ENCODE measurements around the gene KRT16. TPM values are rescaled to one million over a fixed set of nuclear protein-coding genes. Genes with fewer than 3 reads are reported as not detected.

KRT16 gene
- polyA plus RNA-seq, 1 donor (not counting 4 experiments of a cell fraction or from before 2014, with no cell fraction given), result 1,851 TPM

DNA sequence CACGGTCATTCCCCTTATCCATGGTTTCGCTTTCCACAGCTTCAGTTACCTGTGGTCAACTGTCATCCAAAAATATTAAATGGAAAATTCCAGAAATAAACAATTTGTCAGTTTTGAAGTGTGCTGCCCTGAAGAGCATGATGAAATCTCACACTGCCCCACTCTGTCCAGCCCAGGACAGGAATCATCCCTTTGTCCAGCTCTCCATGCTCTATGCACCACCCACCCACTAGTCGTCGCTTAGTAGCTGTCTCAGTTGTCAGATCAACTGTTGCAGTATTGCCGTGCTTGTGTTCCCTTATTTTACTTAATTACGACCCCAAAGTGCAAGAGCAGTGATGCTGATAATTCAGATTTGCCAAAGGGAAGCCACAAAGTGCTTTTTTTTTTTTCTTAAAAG, 51.0 kb downstream of the KRT16 start:
- FAIRE-seq (no peak), DNase-seq (ENCODE audit: low read depth, low spot score) (no peak)
- no peaks in the 10 kb centered on the region for H3K79me2 ChIP-seq (ENCODE audit: control insufficient read depth, insufficient read depth, low read length)
- H3K9ac ChIP-seq (ENCODE audit: control insufficient read depth, extremely low read depth, insufficient read depth, low read length), result no peak overlapping the region
- H3K4me2 ChIP-seq (ENCODE audit: control insufficient read depth, extremely low read depth, insufficient read depth, low read depth, low read length), result no peak overlapping the region
- H3K4me1 ChIP-seq (ENCODE audit: control insufficient read depth, extremely low read depth, insufficient read depth, low read length), result peaks cover 5% of the 10 kb centered on the region
- no peak overlapping the region for H3K27ac ChIP-seq (ENCODE audit: control insufficient read depth, insufficient read depth, low read length)
- H3K27me3 ChIP-seq (ENCODE audit: control insufficient read depth, extremely low read depth, insufficient read depth, low read length), result no peaks in the 10 kb centered on the region
- H3K4me3 ChIP-seq (ENCODE audit: control insufficient read depth in 2 of 3, extremely low read depth in 1 of 3, insufficient read depth in 2 of 3, low read depth in 1 of 3, low read length in 3 of 3), result no peak overlapping the region
- no peak overlapping the region for H2AFZ ChIP-seq (ENCODE audit: control insufficient read depth, low read length)
- no peaks in the 10 kb centered on the region for H3K9me3 ChIP-seq (ENCODE audit: control insufficient read depth, low read depth, low read length)
- TF ChIP-seq EZH2 (IDR thresholded peaks at IDR 0.05; ENCODE audit: low read length), result no peak
- dilution Hi-C loops (cut with MboI; ENCODE audit: extremely low pct_ligation_motif_present, low sequenced_read_pairs), result no loop called here
- no peaks in the 10 kb centered on the region for H3K9me1 ChIP-seq (ENCODE audit: control insufficient read depth, extremely low read depth, insufficient read depth, low read length)
- no peaks in the 10 kb centered on the region for H4K20me1 ChIP-seq (ENCODE audit: control insufficient read depth, extremely low read depth, insufficient read depth, low read length)
- H3K36me3 ChIP-seq (ENCODE audit: control insufficient read depth in 2 of 2, extremely low read depth in 1 of 2, insufficient read depth in 2 of 2, low read length in 2 of 2), result no peaks in the 10 kb centered on the region

Other genes starting within 250 kb of the KRT16 start
- gene KRT33B, start 243.0 kb downstream of the KRT16 start, polyA plus RNA-seq, result 0.18 to 0.33 TPM (median 0.21 TPM) in 3 replicates
- gene KRT34, start 230.5 kb downstream of the KRT16 start, polyA plus RNA-seq, result 4.4 to 4.8 TPM (median 4.6 TPM) in 3 replicates
- 20.5 to 45.2 TPM (median 24.9 TPM) in 3 replicates for gene KRT31, start 215.2 kb downstream of the KRT16 start, polyA plus RNA-seq
- 0.03 to 0.08 TPM (median 0.04 TPM) in 3 replicates for gene KRT37, start 188.2 kb downstream of the KRT16 start, polyA plus RNA-seq
- not detected in 3 replicates for gene KRT38, start 171.8 kb downstream of the KRT16 start, polyA plus RNA-seq
- 0.03 TPM in 1 of 3 replicates, not detected in the others for gene KRT32, start 145.4 kb downstream of the KRT16 start, polyA plus RNA-seq
- gene KRT35, start 131.6 kb downstream of the KRT16 start, polyA plus RNA-seq, result not detected in 3 replicates
- not detected in 3 replicates for gene KRT36, start 122.9 kb downstream of the KRT16 start, polyA plus RNA-seq
- 15.2 to 46.6 TPM (median 24.0 TPM) in 3 replicates for gene KRT13, start 107.2 kb downstream of the KRT16 start, polyA plus RNA-seq
- gene KRT15, start 93.9 kb downstream of the KRT16 start, polyA plus RNA-seq, result 505 to 838 TPM (median 729 TPM) in 3 replicates
- 29.7 to 60.4 TPM (median 35.5 TPM) in 3 replicates for gene KRT19, start 84.5 kb downstream of the KRT16 start, polyA plus RNA-seq
- gene KRT9, start 40.7 kb downstream of the KRT16 start, polyA plus RNA-seq, result 0.85 to 1.6 TPM (median 1.5 TPM) in 3 replicates
- gene KRT14, start 25.9 kb downstream of the KRT16 start, polyA plus RNA-seq, result 26,041 to 32,523 TPM (median 29,603 TPM) in 3 replicates
- gene KRT17, start 11.8 kb upstream of the KRT16 start, polyA plus RNA-seq, result 6,440 to 12,579 TPM (median 8,666 TPM) in 3 replicates
- gene EIF1, start 76.1 kb upstream of the KRT16 start, polyA plus RNA-seq, result 236 to 308 TPM (median 272 TPM) in 3 replicates
- 0.40 to 4.8 TPM (median 0.87 TPM) in 3 replicates for gene GAST, start 99.6 kb upstream of the KRT16 start, polyA plus RNA-seq
- 0.95 to 2.3 TPM (median 1.6 TPM) in 3 replicates for gene HAP1, start 121.9 kb upstream of the KRT16 start, polyA plus RNA-seq
- gene JUP, start 173.9 kb upstream of the KRT16 start, polyA plus RNA-seq, result 152 to 261 TPM (median 192 TPM) in 3 replicates
- gene P3H4, start 199.2 kb upstream of the KRT16 start, polyA plus RNA-seq, result 4.2 to 8.4 TPM (median 5.9 TPM) in 3 replicates
- gene FKBP10, start 200.2 kb upstream of the KRT16 start, polyA plus RNA-seq, result 0.37 to 0.73 TPM (median 0.38 TPM) in 3 replicates
- gene NT5C3B, start 223.5 kb upstream of the KRT16 start, polyA plus RNA-seq, result 83.4 to 109 TPM (median 92.7 TPM) in 3 replicates
- gene KLHL10, start 225.1 kb upstream of the KRT16 start, polyA plus RNA-seq, result 0.06 to 0.21 TPM (median 0.19 TPM) in 3 replicates